Forelimb muscle (tissue), 1 donor: ENCODE measurements around the gene SLC25A10. TPM values are rescaled to one million over a fixed set of nuclear protein-coding genes. Genes with fewer than 3 reads are reported as not detected.
"Not testable (repeated sequence)": the region's sequence is repeated elsewhere in the genome, so short reads cannot be mapped to it uniquely, and the experiment has no call there.

Experiments used
- DNase-seq: peaks from one replicate; pipeline ENCODE4 v3.0.0-alpha.2; 2013; ENCODE audit warnings: low read depth
- polyA plus RNA-seq: library from polyadenylated mRNA; unstranded; fragments of 120-200 nt; gene quantifications from one replicate; pipeline ENCODE4 v1.2.1, GENCODE V29; 2013; ENCODE audit not compliant: insufficient read length

The SLC25A10 gene
- polyA plus RNA-seq, 1 donor, result 3.5 TPM

- DNase-seq, result no peak
These were observed 8.4 kb downstream of the SLC25A10 start for GRCh38 chr17:81720267-81721071.

DNA sequence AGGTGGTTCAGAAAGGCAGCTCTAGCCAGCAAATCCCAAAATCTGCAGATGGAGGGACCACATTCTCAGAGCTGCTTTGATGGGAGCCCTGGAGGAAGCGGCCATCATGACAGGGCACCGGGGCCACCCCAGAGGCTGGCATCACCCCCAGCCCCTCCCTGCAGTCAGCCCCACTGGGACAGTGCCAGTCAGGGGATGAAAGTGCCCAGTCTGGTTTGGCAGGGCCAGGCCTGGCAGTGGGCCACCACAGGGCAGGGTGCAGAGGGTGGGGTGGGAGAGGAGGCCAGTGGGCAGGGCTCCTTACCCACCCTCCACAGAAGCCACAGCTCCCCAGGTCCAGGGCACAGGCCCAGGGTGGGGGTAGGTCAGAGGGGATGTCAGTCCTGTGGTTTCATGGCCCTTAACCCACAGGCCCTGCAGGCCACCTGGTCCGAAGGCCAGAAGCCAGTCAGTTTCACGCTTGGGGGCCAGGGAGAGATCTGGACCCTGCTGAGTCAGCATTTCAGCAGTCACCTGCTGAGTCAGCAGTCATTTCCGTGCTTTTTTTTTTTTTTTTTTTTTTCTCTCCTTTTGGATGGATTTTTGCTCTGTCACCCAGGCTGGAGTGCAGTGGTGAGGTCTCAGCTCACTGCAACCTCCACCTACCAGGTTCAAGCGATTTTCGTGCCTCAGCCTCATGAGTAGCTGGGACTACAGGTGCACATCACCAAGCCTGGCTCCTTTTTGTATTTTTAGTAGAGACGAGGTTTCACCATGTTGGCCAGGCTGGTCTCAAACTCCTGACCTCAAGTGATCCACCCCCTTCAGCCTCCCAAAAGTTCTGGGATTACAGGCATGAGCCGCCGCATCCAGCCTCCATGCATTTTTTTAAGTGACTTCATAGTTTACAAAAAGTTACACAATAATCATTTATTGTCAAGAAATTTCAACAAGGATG, 10.4 kb downstream of the SLC25A10 start:
- DNase-seq, result no peak

DNA sequence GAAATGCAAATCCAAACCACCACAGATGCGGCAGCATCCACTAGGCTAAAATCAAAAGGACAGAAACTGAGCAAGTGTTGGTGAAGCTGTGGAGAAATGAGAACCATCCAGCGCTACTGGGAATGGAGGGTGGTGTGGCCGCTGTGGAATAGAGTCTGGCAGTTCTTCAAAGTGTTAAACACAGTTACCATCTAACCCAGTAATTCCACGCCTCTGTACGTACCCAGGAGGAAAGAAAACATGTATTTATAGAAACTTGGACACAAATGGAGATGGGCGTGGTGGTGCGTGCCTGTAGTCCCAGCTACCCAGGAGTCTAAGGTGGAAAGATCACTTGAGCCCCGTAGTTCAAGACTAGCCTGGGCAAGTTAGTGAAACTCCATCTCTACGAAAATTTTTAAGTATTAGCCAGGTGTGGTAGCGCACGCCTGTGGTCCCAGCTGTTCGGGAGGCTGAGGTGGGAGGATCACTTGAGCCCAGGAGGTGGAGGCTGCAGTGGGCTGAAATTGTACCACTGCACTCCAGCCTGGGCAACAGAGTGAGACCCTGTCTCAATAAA, 11.6 kb downstream of the SLC25A10 start:
- DNase-seq, result no peak

- no peak for DNase-seq
These were observed 13.4 kb downstream of the SLC25A10 start for GRCh38 chr17:81725439-81725838.

GRCh38 chr17:81726004-81726403, 13.9 kb downstream of the SLC25A10 start:
- DNase-seq, result no peak

- no peak for DNase-seq
These were observed 15.4 kb downstream of the SLC25A10 start for GRCh38 chr17:81727324-81728031.

DNA sequence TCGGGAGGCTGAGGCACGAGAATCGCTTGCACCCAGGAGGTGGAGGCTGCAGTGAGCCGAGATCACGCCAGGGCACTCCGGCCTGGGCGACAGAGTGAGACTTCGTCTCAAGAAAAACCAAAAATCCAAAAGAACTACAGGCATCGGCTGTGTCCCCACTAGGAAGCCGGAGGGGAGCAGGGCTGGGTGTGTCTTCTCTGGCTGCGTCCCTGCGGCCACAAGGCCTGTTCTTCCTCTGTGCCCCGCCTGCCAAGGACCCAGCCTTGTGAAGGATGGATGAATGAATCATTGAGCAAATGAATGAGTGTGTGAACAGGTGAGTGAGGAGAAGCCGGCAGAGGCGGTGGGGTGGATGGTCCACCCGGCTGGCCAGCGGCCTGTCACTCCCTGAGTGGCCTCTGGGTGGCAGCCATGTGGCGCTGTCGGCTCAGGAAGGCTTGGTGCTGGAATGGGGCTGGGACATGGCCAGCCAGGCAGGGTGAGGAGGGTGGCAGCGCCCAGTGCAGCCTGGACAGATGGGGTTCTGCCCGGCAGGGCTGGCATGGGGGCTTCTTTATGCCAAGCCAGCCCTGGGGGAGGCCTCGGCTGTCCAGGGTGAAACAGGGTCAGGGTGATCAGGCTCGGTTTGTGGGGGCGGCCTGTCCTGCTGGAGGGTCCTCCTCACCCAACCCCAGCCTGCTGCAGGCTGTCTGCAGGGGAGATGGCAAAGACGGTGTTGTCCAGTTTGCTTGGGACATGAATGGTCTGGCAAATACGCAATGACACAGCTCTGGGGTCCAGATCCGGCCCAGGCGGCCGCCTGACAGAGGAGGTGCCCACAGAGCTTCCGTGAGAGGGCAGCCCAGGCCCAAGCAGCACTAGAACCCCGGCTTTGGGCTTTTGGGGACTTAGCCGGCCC, 21.7 kb downstream of the SLC25A10 start:
- no peak for DNase-seq

GRCh38 chr17:81734405-81735263, 22.6 kb downstream of the SLC25A10 start:
- no peak for DNase-seq

DNA sequence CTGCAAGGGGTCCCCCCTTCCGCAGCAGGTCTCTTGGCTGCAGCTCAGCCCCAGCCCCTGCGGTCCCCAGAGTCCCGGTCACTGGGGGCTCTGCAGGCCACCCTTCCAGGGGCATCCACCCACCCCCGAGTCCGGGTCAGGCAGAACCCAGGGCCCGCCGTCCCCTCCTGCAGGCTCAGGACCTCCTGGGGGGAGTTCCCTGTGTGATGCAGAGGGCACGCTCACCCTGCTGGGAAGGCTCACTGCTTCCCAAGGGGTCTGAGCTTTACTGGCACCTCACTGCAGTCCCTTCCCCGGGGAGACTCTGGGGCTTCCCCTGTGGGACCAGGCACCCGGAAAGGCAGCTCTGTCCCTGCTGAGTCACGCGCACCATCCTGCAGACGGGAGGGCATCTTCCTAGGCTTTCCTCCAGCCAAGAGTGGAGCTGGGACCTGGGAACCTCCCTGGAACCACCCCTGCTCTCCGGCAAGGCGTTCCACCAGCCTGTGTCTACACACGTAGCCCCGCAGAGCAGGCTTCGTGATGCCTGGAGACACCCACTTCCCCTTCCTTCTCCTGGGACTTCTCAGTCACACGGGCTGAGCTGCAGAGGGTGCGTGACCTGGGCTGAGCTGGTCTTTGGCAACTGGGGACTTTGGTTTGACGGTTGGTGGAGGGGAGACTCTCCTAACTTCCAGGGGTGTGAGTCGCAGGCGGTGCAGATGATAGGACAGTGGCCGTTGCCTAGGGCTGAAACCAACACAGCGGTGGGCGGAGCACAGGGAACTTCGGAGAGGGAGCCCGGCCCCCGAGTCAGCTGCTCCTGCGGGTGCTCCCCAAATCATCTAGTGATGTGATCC, 23.4 kb downstream of the SLC25A10 start:
- no peak for DNase-seq

GRCh38 chr17:81737947-81738800, 26.1 kb downstream of the SLC25A10 start:
- no peak for DNase-seq

DNA sequence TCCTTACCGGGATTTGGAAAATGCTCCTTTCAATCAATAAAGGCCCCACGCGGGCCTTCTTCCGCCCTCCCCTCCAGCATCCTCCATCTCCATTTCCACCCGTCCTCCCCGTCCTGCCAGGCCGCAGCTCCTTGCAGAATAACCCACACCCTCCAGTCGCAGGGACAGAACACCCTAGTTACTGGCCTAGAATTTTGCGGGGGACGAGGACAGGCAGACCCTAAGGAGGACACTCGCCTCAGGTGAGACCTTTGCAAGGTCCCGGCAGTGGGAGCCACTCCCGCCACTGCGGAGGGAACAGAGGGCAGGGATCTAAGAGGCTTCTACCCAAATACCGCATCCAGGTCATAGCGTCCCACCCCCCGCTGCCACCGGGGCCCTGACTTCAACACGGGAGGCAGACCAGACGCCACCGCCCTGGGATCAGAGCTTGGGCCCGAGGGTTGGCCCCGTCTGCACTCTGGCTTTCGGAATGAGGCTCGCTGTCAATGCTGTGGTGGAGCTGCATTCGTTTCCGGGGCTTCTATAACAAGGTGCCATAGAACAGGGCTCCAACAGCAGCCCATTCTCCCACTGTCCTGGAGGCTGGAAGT, 26.8 kb downstream of the SLC25A10 start:
- DNase-seq, result no peak

GRCh38 chr17:81739593-81739992, 27.5 kb downstream of the SLC25A10 start:
- not testable (repeated sequence) for DNase-seq

DNA sequence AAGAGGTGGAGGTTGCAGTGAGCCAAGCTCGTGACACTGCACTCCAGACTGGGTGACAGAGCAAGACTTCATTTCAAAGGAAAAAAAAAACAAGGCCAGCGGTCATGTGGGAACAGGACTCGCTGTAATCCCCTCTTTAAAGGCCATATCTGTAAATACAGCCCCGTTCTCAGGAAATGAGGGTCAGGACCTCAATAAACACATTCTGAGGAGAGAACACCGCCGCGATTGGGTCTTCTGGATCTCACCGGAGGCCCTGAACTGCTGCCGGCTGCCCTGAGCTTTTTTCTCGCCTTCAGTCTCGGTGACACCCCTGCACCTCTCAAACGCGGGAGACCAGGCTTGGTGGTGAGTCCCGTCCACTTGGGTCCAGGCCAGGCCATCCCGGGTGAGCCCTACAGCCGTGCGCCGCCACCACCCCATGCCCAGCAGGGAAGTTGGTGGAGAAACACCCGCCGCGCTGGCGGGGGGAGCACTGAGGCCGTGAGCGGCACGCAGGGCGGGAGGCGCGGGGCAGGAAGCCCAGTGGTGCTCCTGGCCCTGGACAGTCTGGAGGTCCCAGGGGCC, 28.4 kb downstream of the SLC25A10 start:
- no peak for DNase-seq

DNA sequence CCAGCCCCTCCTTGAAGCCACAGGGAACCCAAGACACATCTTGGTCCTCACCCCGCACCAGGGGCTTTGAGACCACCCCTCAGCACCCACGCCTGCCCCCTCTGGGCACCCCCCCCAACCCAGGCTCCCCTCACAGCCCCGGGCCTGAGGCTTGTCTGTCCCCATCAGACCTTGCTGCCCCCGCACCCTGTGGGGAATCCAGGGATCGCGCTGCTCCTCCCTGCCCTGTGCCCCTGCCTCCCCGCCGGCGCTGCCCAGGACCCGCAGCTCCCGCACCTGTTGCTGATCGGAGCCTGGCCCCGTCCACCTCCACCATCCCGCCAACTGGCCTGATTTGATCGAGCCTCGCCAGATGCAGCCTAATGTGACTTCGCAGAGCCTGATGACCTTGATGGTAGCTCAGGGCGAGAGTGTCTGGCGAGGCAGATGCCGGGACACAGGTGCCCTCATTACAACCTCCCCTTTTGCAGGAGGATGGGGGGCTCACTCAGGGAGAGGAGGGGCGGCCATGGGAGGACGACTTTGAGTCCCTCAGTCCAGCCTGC, 29.0 kb downstream of the SLC25A10 start:
- DNase-seq, result no peak

- no peak for DNase-seq
These were observed 29.7 kb downstream of the SLC25A10 start for GRCh38 chr17:81741594-81742452.
